ENCODE results near the gene SAMD9L.

The SAMD9L gene

DNA sequence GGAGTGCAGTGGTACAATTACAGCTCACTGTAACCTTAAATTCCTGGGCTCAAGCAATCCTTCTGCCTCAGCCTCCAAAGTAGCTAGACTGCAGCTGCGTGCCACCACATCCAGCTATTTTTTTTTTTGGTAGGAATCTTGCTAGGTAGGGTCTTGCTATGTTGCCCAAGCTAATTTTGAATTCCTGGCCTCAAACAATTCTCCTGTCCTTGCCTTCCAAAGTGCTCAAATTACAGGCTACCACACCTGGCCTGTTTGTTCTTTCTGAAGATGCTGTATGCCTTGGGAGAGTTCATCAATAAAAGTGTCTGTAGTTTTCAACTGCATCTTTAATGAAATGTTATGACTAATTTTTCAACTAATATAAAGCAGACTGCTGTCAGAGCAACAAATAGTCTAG, 30.9 kb downstream of the SAMD9L start:
- TF ChIP-seq, protein P1, sequence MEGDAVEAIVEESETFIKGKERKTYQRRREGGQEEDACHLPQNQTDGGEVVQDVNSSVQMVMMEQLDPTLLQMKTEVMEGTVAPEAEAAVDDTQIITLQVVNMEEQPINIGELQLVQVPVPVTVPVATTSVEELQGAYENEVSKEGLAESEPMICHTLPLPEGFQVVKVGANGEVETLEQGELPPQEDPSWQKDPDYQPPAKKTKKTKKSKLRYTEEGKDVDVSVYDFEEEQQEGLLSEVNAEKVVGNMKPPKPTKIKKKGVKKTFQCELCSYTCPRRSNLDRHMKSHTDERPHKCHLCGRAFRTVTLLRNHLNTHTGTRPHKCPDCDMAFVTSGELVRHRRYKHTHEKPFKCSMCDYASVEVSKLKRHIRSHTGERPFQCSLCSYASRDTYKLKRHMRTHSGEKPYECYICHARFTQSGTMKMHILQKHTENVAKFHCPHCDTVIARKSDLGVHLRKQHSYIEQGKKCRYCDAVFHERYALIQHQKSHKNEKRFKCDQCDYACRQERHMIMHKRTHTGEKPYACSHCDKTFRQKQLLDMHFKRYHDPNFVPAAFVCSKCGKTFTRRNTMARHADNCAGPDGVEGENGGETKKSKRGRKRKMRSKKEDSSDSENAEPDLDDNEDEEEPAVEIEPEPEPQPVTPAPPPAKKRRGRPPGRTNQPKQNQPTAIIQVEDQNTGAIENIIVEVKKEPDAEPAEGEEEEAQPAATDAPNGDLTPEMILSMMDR (IDR thresholded peaks at IDR 0.05; ENCODE audit: low read depth, low read length, missing control alignments) = no peak
- no peak for DNase-seq (ENCODE audit: extremely low read depth, low read depth)
- H3K4me3 ChIP-seq (replicated peaks; ENCODE audit: low read depth, low read length) = peak overlapping the region; percentile 38

- peak; percentile 24 for DNase-seq (ENCODE audit: extremely low read depth, low read depth)
- TF ChIP-seq, protein P1 (IDR thresholded peaks at IDR 0.05; ENCODE audit: low read depth, low read length, missing control alignments) = no peak
- H3K4me3 ChIP-seq (replicated peaks; ENCODE audit: low read depth, low read length) = no peak overlapping the region
Measured at GRCh38 chr7:93115796-93116195, 32.4 kb downstream of the SAMD9L start.

DNA sequence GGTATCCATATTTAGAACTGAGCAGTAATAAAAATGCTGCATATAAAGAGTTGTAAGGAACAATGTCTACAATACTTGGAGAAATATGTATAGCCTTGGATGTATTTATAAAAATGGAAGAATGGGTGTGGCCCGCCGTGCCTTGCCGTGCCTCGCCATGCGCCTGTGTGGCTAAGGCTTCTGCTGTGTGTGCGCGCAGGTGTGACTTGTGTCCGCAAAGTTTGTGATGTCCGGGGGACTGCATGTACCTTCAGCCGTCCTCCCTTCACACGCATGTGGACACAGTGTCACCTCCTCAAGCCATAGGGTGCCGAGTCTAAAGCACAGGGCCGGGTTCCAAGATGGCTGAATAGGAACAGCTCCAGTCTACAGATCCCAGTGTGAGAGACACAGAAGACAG, 40.2 kb downstream of the SAMD9L start:
- H3K4me3 ChIP-seq (replicated peaks; ENCODE audit: low read depth, low read length) = no peak overlapping the region
- no peak for DNase-seq (ENCODE audit: extremely low read depth, low read depth)
- TF ChIP-seq, protein P1 (IDR thresholded peaks at IDR 0.05; ENCODE audit: low read depth, low read length, missing control alignments) = no peak

GRCh38 chr7:93097388-93097787, 50.8 kb downstream of the SAMD9L start:
- TF ChIP-seq, protein P1 (IDR thresholded peaks at IDR 0.05; ENCODE audit: low read depth, low read length, missing control alignments) = no peak
- DNase-seq (ENCODE audit: extremely low read depth, low read depth) = no peak
- H3K4me3 ChIP-seq (replicated peaks; ENCODE audit: low read depth, low read length) = no peak overlapping the region

DNA sequence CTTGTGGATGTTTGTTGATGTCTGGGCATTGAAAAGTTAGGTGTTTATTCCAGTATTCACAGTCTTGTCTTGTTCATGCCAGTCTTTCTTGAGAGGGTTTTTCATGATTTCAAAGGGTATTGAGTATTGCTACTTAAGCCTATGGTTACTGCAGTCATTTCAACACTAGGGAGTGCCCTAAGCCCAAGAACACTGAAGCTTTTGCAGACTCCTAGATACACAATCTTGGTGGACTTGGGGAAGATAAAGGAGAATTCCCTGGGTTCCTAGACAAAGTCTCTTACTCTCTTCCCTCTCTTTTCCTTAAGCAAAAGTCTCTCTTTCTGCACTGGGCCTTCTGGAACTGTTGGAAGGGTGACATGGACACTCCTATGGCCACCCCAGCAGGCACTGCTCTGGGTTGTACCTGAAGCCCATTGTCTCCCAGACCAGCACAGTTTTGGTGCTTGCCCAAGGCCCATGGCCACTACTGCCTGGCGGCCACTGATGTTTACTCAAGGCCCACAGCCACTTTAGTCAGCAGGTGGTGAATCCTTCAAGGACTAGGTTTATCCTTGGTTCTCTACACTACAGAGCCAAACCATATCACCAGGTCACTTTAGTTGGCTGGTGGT, 55.3 kb downstream of the SAMD9L start:
- peak; percentile 10 for DNase-seq (ENCODE audit: extremely low read depth, low read depth)
- TF ChIP-seq, protein P1 (IDR thresholded peaks at IDR 0.05; ENCODE audit: low read depth, low read length, missing control alignments) = peak; percentile 47
- no peak overlapping the region for H3K4me3 ChIP-seq (replicated peaks; ENCODE audit: low read depth, low read length)
